ENCODE results near the gene RNF207.

- TF ChIP-seq, protein P1, sequence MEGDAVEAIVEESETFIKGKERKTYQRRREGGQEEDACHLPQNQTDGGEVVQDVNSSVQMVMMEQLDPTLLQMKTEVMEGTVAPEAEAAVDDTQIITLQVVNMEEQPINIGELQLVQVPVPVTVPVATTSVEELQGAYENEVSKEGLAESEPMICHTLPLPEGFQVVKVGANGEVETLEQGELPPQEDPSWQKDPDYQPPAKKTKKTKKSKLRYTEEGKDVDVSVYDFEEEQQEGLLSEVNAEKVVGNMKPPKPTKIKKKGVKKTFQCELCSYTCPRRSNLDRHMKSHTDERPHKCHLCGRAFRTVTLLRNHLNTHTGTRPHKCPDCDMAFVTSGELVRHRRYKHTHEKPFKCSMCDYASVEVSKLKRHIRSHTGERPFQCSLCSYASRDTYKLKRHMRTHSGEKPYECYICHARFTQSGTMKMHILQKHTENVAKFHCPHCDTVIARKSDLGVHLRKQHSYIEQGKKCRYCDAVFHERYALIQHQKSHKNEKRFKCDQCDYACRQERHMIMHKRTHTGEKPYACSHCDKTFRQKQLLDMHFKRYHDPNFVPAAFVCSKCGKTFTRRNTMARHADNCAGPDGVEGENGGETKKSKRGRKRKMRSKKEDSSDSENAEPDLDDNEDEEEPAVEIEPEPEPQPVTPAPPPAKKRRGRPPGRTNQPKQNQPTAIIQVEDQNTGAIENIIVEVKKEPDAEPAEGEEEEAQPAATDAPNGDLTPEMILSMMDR (IDR thresholded peaks at IDR 0.05), result no peak
- TF ChIP-seq TCF7L2 (IDR thresholded peaks at IDR 0.05; ENCODE audit: low read depth, low read length), result no peak
Observed at GRCh38 chr1:6168947-6169586, 36.9 kb upstream of the RNF207 start.

All from Panc1 (cell line).